Activated CD4-positive, alpha-beta T cell treated with anti-CD3 and anti-CD28 coated beads, Interleukin-2, amount 50 U/mL, for 48 hours (primary cell): Measurements from ENCODE around the gene MINDY1.
A peak's percentile ranks its signal among the peaks of the same experiment; 100 is the strongest.

Experiments
- DNase-seq, 2 experiments: peaks; one replicate each; pipeline ENCODE4 v3.0.0-alpha.2; 2020

MINDY1 gene, protein sequence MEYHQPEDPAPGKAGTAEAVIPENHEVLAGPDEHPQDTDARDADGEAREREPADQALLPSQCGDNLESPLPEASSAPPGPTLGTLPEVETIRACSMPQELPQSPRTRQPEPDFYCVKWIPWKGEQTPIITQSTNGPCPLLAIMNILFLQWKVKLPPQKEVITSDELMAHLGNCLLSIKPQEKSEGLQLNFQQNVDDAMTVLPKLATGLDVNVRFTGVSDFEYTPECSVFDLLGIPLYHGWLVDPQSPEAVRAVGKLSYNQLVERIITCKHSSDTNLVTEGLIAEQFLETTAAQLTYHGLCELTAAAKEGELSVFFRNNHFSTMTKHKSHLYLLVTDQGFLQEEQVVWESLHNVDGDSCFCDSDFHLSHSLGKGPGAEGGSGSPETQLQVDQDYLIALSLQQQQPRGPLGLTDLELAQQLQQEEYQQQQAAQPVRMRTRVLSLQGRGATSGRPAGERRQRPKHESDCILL

DNA sequence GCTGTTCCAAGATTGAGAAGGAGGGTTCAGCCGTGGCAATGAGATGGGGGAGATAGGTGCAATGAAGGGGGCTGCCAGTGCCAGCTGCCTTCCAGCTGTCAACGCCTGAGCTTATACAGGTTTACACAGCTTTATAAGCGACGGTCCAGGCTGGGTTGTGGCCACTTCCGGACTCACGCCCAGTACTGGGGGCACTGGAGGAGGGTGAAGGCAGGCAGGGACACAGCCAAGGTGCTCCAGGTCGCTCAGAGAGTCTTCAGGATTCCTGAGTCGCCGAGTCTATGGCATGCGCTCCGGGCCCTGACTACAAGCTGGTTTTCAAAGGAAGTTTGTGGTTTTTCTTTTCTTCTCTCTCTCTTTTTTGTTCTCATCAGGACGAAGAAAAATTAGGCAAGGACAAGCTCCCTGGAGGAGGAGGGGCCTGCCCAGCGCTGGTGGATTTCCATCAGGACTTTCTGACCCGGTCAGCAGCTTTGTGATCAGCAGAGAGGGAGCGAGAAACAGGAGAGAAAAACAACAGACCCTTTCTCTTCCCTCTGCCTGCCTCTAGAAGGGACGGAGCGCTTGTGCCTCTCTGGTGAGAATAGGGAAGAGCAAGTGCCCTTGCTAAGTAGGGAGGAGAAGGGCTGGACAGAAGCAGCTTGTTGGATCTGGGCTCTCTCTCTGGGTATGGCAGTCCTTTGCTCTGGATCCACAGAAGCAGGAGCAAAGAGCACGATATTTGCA lies at the start of gene MINDY1:
Gene MINDY1 (minus strand): TSS at position 576 of the 726 bp plus-strand sequence. CDS start 4,285 bp downstream, outside the sequence.
- peak; percentile 44 to 59 for DNase-seq

DNA sequence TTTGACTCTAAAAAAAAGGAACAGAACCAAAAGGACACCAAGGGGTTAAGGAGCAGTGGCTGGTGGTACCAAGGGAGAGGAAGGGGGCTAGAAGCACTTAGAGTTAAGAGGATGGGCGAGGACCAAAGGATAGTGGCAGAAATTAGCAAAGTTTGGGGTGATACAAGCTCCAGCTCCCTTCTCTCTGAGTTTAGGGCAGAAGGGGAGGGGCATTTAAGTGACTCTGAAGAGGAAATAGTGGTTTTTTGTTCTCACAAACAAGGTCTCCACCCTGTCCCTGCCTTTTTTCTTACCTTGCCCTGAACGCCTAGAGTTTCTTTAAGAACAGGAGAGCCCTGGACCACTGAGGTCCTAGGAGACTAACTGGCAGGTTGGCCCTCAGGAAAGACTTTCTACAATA lies 49.4 kb upstream of the MINDY1 start:
- DNase-seq = no peak

DNA sequence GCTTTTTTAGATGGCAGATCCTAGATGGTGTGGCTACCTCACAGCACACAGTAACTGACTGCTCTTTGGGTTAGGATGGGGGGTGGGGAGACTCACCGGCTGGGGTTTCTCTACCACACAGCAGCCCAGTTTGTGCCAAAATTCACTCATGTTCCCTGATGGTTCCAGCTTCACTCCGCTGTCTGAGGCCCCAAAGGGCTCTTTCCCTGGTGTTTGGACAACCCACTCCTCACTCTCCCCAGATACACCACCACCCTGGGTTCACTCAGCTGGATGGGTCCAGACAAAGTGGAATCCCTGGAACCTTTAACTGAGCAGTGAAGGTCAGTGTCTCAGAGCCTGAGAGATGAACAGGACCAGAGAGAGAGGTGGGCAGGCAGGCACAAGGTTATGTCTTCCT lies 48.9 kb upstream of the MINDY1 start:
- no peak for DNase-seq

DNA sequence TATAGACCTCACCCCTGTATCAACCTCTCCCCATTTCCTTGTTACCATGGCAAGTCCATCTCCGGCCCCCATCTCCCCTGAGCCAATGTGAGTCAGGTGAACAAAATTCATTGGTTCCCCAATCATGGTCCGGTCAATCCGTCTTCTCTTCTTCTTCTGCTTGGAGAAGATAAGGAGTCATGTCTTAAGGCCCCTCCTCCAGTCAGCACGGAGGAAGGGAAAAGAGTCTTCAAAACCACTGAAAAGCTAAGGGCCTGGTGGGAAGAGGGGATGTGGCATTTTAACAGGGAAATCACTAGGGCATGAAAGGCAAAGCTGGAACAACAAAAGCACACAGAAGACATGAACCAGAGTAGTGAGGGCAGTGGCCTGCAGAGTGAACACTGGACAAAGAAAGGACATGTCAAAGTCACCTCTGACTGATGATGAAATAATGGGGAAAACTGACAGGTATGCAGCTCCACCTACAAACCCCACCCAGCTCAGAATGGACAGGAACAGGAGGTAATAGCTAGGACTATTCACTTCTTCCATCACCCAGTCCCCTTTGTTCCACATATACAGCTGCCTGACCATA lies 48.4 kb upstream of the MINDY1 start:
- no peak for DNase-seq

DNA sequence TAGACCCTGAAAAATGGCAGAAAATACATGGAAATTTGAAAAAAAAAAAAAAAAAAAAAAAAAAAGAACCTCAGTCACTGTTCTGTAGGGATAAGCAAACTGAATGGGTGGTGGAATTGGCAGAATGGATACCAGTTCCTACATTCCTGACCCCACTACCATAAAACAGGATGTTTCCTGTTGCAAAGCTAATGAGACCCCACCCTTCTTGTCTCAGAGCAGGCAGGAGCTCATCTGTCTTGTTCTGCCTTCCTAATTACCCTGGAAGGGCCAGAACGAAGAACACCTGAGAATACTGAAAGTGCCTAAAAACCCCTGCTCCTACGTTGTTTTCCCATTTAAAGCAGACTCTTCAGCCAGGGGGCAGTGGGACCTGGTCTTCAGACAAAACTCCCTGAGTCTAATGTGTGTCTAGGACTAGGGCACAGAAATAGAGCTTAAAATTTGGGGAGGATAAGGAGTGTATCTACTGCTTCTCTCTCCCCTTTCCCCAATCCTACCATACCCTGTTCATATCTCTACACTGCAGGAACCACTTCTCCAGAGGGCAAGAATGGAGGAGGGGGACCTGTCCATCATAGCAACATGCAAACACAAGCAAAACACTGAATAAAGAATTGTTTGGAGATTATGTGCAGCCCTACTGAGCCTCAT lies 44.8 kb upstream of the MINDY1 start:
- DNase-seq = no peak

DNA sequence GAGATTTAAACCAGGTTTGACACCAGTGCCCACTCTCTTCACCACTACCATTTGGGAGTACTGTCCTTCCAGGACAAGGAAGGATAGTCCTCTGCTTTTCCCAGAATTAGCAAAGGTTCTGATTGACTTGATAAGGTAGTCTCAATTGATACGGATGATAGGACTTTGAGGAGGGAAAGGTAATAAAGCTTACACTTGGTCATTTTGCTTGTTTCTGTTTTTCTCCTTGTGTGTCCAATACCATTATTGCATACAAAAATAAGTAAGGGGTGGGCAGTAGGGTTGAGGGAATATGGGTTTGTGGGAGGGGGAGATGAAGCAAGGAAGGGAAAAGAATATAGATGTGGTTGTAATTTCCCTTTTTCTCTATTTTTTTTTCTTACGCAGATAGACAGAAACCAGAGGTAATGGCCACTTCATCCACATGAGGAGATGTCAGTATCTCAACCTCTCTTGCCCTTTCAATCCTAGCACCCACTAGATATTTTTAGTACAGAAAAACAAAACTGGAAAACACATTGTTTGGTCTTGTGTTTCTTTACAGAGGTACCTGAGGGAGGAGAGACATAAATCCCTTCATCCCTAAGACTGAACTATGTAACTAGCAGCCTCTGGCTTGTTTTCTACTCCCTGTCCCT lies 43.5 kb upstream of the MINDY1 start:
- no peak for DNase-seq

DNA sequence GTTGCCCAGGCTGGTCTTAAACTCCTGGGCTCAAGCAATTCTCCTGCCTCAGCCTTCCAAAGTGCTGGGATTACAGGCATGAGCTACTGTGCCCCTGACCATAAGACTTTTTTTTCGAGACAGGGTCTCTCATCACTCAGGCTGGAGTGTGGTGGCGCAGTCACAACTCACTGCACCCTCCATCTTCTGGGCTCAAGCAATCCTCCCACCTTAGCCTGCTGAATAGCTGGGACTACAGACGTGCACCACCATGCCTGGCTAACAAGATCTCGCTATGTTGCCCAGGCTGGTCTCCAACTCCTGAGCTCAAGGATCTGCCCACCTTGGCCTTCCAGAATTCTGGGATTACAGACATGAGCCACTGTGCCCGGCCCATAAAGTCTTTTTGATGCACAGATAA lies 42.8 kb upstream of the MINDY1 start:
- no peak for DNase-seq

DNA sequence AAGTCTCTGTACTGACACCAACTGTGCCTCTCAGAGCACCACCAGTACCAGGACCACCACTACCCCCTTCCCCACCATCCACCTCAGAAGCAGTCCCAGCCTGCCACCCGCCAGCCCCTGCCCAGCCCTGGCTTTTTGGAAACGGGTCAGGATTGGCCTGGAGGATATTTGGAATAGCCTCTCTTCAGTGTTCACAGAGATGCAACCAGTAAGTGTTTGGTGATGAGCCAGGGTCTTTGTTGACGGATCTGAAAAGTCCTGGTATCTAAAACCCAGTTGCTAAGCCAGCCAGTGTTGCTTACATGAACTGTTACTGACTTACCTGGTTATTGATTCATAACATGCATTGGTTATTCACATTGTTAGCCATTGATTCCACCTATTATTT lies 41.9 kb upstream of the MINDY1 start:
- DNase-seq = no peak

DNA sequence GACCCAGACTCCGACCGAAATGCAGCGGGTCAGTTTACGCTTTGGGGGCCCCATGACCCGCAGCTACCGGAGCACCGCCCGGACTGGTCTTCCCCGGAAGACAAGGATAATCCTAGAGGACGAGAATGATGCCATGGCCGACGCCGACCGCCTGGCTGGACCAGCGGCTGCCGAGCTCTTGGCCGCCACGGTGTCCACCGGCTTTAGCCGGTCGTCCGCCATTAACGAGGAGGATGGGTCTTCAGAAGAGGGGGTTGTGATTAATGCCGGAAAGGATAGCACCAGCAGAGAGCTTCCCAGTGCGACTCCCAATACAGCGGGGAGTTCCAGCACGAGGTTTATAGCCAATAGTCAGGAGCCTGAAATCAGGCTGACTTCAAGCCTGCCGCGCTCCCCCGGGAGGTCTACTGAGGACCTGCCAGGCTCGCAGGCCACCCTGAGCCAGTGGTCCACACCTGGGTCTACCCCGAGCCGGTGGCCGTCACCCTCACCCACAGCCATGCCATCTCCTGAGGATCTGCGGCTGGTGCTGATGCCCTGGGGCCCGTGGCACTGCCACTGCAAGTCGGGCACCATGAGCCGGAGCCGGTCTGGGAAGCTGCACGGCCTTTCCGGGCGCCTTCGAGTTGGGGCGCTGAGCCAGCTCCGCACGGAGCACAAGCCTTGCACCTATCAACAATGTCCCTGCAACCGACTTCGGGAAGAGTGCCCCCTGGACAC lies 41.4 kb upstream of the MINDY1 start:
- DNase-seq = peak; percentile 59 to 71

DNA sequence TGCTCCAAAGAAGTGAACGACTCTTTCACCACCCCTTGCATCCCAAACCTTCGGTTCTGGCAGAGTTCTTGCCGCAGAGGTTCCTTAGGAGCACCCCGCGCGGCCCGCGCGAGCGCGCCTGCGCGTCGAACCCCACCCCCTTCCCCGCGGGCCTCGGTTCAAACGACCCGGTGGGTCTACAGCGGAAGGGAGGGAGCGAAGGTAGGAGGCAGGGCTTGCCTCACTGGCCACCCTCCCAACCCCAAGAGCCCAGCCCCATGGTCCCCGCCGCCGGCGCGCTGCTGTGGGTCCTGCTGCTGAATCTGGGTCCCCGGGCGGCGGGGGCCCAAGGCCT lies 40.9 kb upstream of the MINDY1 start, which contains the start of gene C1orf56:
Gene C1orf56 (plus strand): TSS at position 161 of the 334 bp plus-strand sequence. CDS start 97 bp downstream, at position 258.
- peak; percentile 63 to 68 for DNase-seq

DNA sequence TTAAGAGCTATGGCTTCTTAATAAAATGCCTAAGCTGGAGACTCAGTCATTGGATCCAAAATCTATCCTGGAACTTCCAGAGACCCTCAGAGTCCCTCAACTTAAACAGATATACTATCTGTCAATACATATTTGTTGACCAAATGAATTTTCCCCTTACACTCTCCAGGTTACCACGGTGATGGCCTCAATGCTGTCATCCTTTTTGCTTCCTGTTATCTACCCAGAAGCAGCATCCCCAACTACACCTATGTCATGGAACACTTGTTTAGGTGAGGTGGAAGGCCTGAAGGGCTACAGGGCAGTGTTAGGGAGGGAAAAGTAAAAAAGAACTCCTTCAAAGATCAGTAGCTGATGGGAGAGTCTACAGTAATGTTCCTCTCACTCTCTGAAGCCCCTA lies 36.5 kb upstream of the MINDY1 start:
- DNase-seq = no peak

DNA sequence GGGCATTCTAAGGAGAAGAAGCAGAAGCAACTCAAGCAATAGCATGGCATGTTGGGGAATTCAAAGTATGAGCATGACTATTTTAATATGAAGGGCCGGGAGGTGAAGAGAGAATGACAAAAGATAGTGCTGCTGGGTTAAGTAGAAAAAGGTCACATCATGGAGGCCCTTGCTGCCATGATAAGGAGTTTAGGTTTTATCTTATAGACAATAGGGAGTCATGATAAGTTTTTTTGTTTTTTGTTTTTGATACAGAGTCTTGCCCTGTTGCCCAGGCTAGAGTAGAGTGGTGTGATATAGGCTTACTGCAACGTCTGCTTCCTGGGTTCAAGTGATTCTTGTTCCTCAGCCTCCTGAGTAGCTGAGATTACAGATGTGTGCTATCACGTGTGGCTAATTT lies 32.8 kb upstream of the MINDY1 start:
- DNase-seq = no peak

DNA sequence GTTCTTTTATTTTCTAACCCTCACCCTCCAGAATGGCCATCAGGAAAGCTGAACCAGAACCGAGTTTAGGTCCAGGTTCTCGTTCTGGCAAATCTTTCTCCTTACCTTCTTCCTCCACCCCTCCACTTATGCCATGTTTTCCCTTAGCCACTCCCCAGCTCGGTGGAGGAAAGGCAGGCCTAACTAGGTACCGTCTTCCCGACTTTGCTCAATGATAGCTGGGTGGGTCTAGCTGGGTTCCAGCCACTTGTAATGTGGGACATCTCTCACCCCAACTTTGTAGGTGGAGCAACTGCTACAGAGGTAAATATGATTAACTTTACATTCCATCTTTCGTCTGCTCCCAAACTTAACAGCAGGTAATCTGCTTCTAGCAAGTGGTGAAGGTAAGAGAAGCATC lies 30.3 kb upstream of the MINDY1 start:
- no peak for DNase-seq

DNA sequence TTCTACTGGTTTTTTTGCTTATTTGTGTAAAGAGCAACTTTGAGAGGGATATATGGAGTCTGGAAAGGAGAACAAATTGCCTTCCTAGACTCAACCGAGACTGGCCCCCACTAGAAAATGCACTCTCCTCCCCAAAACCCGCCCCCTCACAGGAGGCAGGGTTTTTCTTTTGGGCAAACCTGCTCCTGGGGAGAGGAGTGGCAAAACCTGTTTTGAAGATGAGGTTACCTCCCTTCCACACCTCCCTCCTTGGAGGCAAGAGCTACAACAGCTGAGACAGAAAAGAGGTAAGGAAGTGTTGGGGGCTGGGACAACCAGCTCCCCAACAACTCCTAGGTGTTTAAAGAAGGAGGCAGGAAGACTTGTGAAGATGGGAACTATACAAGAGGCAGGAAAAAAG lies 29.7 kb upstream of the MINDY1 start, which contains the start of gene BNIPL:
Gene BNIPL (plus strand): TSS at position 231 of the 400 bp plus-strand sequence. CDS start 140 bp downstream, at position 371.
- DNase-seq = no peak

DNA sequence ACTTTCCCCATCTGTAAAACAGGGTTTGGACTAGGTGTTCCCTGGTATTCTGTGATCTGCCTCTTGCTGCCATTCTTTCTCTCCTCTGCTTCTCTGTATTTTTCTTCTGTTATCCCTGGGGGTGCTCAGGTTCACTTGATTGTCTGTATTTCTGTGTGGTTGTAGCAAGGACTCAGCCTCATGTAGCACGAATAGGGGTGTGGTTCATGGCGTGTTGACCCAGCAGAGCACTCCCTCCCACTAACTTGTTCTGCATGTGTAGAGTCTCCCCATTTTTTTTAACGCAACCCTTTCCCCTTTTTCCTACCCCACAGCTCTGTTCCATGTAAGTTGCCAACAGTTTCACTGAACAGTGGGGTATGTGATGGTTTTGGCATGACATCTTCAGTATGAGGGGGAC lies 28.5 kb upstream of the MINDY1 start:
- DNase-seq = no peak

DNA sequence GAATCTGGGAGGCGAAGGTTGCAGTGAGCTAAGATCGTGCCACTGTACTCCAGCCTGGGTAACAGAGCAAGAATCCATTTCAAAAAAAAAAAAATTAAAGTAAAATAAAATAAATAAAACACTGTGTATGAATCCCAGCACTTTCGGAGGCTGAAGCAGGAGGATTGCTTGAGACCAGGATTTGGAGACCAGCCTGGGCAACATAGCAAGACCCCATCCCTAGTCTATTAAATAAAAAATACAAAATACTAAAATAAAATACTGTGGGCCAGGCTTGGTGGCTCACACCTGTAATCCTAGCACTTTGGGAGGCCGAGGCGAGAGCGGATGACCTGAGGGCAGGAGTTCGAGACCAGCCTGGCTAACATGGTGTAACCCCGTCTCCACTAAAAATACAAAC lies 25.5 kb upstream of the MINDY1 start:
- DNase-seq = no peak

DNA sequence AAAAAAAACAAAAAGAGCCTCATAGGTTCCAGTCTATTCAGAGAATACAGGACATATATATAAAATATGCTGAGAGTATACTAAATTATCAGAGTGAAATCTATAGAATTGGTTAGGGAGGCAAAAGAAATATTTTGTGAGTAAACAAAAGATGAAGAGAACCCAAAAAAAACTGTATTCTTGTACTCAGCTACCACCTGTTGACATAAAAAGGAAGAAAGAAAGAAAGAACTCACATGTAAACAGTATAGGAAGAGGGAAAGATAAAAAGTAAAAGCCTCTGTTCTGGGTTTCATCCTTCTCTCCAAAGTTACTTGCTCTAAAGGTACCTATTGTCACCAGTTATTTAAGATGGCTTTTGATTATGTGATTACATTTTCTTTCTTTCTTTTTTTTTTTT lies 19.8 kb upstream of the MINDY1 start:
- no peak for DNase-seq

DNA sequence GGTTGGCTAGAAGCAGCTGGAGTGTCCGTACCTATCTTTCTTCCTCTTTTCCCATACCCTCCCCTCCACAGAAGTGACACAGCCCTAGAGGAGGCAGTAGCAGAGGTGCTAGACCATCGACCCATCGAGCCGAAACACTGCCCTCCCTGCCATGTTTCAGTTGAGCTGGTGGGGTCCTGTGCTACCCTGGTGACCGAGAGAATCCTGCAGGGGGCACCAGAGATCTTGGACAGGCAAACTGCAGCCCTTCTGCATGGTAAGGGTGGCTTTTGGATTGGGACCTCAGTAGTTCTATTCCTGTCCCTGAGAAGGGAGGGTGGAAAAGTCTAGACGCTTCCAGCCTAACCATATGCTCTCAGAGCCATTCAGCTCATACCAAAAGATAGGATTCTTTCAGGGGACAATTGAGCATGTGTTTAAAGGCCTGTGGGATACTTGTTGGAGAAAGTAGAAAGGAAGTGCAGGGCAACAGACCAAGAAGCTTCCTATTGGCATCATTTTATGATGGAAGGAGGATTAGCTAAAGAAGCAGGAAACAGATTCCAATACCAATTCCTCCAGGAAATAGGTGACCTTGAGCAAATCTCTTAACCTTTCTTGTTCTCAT lies 17.9 kb upstream of the MINDY1 start:
- DNase-seq = peak; percentile 87 to 88

DNA sequence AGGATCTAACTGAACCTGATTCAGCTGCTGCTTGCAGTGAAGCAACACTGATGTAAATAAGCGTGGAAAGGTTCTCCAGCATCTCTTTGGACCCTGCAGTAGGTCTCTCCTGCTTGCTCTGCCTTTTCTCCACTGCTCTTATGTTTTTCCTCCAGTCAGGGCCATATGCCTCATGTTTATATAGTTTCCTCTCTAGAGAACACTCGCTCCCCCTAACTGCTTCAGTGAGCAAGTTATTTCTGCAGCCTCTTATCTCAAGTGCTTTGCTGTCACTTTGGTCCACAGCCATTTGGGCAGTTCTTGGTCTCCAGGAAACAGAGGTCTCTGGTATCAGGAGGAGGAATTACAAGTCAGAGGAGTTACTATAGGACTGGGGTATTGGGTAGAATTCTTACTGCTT lies 6.8 kb upstream of the MINDY1 start:
- no peak for DNase-seq

DNA sequence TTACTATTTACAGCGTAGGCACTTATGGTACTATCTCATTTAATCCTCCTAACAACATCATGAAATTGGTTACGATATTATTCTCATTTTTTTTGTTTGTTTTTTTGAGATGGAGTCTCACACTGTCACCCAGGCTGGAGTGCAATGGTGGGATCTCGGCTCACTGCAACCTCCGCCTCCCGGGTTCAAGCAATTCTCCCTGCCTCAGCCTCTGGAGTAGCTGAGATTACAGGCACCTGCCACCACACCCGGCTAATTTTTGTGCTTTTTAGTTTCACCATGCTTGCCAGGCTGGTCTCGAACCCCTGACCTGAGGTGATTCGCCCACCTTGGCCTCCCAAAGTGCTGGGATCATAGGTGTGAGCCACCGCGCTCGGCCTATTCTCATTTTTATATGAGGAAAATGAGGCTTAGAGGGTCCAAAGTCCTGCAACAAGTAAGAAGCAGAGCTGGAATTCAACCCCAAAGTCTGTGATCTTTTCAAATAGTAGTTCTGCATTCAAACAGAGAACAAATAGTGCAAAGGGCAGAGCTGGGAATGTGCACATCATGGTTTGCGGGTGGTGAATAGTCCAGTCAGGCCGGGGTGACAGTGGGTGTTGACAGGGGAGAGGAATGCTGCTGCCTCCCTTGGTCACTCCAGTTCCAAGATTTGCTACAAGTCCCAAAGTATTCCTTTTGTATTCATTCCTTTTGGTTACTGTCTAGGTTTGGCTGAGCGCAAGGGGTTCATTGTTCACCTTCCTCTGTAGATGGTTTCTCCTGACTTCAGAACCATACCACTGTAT lies 6.2 kb upstream of the MINDY1 start:
- no peak for DNase-seq
